Fibroblast of upper back skin (primary cell): ENCODE measurements around the gene PTPRE.

Source experiments
- DNase-seq: peaks from one replicate; pipeline ENCODE4 v3.0.0-alpha.2; 2013

PTPRE gene

GRCh38 chr10:127882801-127883459, 24.0 kb upstream of the PTPRE start:
- no peak for DNase-seq

- no peak for DNase-seq
Observed at GRCh38 chr10:127883516-127883915, 23.4 kb upstream of the PTPRE start.

DNA sequence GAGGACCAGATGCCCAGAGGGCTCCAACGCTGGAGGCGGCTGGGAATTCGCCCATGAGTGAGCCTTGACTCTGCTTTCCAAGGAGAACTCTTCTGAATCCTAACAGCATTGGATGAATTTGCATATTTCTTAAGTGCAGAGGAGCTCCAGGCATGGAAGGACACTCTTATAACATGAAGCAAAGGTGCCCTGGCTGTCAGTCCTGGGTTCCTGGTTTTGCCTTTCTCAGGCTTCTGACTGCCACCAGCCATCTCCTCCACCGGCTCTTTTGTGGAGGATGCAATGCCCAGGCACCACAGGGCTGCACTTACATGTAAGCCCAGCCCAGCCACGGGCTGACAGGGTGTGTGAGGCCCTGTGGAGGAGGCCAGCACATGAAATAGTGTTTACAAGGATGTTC, 22.4 kb upstream of the PTPRE start:
- DNase-seq = no peak

DNA sequence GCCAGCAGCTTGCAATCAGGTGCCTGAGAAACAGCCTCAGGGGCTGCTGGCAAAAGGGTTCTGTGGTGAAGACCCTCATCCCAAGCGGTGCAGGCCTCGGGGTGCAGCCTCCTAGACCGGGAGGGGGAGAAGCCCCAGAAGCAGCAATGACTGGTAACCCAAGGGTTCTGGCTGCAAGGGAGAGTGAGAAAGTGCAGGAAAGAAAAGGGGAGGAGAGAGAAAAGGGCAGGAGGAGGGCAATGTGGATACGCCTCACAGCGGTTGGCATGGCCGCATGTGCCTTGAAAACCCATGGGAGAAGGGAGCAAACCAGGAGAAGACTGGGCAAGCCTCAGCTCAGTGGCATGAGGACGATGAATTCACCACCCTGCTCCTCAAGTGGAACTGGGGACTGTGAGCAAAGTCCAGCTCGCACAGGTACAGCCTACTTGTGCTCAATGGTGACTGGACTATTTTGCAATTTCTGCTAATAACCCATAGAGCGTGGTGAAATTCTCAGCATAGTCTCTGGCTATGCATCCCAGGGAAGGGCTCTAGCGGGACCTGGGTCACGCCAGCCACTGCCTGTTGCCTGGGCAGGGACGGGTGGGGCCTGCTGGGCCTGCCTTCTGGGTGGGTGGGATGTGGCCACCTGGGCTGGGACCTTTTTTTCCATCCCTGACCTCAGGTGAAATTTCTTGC, 20.4 kb upstream of the PTPRE start:
- DNase-seq = no peak

- DNase-seq = no peak
Observed at GRCh38 chr10:127887541-127888415, 19.1 kb upstream of the PTPRE start.

DNA sequence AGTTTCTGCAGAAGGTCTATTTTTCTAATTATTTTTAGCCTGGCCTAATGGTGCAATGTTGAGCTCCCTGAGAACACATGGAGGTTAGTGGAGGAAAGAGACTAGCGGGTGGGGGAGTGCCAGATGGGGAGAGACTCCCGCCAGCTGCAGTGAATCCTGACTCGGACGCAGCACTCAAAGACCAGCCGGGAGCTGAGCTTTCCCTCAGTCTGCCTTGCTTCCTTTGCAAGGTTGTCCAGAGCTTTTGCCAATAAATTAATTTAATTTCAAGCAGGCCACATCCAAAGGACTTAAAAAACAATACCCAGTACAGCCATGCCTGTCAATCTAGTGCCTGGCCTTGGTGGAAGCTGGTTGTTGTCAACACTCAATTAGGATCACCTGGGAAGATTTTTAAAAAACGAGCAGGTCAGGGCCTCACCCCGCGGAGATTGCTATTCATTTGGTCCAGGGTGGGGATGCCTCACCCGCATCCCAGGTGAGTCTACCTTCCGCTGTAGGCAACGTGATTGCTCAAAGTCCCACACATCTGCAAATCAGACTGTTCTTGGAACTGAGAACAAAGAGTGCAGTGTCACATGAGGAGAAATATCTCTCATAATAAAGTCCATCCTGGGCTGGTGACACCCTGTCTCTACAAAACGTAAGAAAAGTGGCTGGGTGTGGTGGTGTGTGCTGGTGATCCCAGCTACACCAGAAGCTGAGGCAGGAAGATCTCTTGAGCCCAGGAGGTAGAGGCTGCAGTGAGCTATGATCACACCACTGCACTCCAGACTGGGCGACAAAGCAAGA, 18.2 kb upstream of the PTPRE start:
- no peak for DNase-seq

DNA sequence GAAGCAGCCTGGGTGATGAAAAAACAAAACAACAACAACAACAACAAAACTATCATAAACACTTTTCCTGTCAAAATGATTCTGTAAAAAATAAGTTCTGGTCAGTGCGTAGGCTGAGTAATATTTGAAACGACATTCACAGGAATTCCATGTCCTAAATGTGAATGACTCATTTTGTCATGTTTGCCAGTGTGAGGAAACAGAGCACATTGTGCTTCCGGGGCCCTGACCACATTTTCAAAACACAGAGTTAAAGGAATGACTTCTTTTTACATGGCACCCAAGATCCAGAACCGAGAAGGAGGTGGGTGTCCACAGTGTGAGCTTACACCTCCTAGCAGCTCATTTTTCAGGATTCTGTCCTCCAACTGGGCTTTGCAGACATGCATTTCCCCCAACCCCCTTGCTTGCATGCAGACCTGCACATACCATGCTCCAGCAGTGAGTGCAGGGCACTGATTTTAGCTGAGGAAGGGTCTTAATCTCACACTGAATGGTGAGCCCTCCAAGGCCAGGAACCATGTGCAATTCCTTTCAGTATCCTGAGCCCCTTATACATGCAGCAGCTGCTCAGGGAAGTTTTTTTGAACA, 17.2 kb upstream of the PTPRE start:
- DNase-seq = no peak

DNA sequence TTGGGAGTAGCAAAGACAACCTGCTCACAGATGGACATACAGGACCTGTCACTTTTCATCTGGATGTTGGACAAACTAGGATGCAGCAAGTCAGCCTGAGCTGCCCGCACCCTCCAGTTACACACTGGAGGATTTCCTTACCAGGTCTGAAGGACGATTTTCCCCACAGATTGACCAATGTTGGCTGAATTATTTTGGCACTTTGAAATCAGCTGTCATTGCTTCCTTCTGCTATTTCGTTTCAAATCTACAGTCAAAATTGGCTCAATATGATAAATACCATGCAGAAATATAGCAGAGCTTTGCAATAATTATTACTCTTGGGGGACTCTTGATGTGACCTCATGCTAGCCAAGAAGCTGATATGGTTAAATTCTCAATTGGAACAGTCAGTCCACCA, 16.7 kb upstream of the PTPRE start:
- DNase-seq = no peak

DNA sequence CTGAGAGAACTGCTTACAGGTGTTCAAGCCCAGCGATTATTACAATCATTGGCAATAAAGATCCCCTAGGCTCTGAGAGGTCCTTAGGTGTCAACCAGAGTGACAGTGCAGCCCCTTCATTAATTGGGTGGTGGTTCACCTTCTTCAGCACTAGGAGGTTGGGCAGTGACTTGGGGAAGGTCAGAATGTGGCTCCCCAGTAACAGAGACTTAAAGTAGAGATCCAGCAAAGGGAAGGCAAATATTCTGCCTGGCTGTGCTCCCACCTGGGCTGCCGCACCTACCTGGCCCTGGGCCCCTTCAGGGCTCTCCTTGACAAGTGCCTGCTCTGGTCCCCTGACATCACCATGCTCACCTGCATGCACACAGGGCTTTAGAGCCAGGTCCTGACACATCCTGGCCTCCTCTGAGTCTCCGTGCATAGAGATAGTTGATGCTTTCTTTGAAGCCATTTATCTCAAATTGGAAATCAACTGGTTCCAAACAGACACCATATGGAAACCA, 16.0 kb upstream of the PTPRE start:
- no peak for DNase-seq

- DNase-seq = no peak
Observed at GRCh38 chr10:127892743-127893142, 14.2 kb upstream of the PTPRE start, which contains the start of gene CLRN3. CLRN3 (minus strand) TSS chr10:127892941; CDS start chr10:127892784, 157 bp downstream.

GRCh38 chr10:127894146-127894545, 12.8 kb upstream of the PTPRE start:
- DNase-seq = no peak

GRCh38 chr10:127896590-127896989, 10.3 kb upstream of the PTPRE start:
- no peak for DNase-seq

- DNase-seq = no peak
Observed at GRCh38 chr10:127897177-127897576, 9.7 kb upstream of the PTPRE start.

- DNase-seq = no peak
Observed at GRCh38 chr10:127899766-127900387, 7.0 kb upstream of the PTPRE start.

GRCh38 chr10:127903789-127904188, 3.1 kb upstream of the PTPRE start:
- DNase-seq = no peak

DNA sequence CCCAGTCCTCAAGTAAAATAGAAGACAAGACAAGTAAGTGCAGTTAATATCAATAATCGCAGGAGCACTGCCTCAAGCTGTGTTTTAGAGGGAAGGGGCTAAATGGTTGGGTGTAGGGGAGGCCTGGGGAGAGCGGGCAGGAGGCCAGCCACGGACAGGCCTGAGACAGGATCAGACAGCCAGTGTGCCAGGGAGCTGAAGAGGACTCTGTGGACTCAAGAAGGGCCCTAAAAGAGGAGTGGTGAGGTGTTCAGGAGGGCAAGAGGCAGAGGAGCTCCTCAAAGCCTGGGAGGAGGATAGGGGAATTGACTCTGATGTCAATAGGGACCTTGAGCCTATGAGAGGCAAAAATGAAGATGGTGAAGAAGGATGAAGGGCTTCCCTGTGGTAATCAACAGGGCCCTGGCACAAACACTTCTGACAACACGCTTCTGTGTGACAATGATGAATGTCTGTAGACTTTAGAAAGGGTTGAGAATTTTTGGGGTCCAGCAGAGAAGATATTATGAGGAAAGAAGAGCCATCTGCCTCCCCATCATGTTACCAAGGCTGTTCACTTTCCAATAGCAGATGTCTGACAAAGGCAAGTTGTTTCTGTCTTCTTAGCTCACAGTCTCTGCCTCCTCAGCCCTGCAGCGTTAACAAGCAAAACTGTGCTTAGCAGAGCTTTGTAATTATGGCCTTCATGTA, 2.4 kb upstream of the PTPRE start:
- DNase-seq = no peak

- DNase-seq = no peak
Observed at GRCh38 chr10:127905001-127905847, 1.7 kb upstream of the PTPRE start.

DNA sequence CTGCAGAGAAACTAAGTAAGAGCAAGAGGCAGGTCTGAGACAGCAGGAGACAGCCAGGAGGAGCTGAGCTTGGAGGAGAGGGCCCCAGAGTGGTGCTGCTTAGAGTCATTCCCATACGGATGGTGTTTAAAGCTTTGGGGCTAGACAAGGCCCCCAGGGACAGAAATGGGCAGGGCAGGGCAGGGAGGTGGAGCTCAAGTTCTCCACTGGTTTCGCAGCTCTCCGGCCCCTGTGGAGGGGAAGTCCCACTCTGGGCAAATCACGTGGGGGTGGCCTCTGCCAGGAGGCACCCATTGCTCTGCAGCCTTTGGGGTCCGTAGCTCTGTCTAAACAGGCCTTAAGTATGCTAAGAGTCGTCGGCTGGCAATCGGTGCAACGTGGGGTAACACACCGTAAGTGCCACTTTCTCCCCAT, 1.0 kb upstream of the PTPRE start:
- DNase-seq = no peak

DNA sequence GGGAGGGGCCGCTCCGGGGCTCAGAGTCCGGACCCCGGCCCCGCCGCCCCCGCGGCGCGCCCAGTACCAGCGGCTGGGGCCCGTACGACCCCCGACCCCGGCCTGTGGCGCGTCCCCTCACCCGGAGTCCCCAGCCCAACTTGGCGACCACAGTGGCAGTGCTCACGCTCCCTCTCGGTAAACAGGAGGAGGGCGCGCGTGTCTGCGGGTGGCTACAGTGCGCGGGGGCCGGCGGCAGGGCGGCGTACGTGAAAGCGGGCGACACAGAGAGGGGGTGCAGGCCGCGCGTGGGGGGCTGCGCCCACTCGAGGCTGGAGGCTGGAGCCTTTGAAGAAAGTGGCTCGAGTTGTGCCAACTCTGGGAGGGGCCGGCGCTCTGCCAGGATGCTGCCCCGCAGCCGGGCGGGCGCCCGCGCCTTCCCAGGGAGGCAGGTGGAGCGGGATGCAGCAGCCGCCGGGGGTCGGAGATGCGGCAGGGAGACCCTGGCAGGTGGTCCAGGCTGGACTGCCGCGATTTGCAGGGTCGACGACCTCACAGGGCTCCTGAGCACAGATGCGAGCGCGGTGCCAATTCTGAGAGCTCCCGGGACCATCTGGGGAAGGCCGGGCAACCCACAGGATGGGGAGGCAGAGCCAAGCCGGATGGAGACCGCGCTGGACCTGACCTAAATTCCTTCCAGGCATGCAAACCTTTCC, 655 bp downstream of the PTPRE start:
- peak; percentile 14 for DNase-seq
